HG03469 (cell line): ENCODE measurements around the gene STAT4.

Experiments
- ATAC-seq: cut with Tn5 transposase; IDR thresholded peaks from one replicate; pipeline ENCODE4 v1.9.1; 2021; ENCODE audit warnings: mild to moderate bottlenecking, moderate library complexity, moderate number of reproducible peaks; ENCODE audit not compliant: unreplicated experiment

The STAT4 gene

GRCh38 chr2:191149391-191149790, 1.4 kb downstream of the STAT4 start:
- ATAC-seq: no peak

GRCh38 chr2:191148791-191149190, 2.0 kb downstream of the STAT4 start:
- ATAC-seq: no peak

- ATAC-seq: no peak
Observed at GRCh38 chr2:191148281-191148680, 2.5 kb downstream of the STAT4 start.

- ATAC-seq: no peak
Observed at GRCh38 chr2:191145769-191146471, 4.9 kb downstream of the STAT4 start.

GRCh38 chr2:191144217-191144616, 6.6 kb downstream of the STAT4 start:
- no peak for ATAC-seq

GRCh38 chr2:191143791-191144190, 7.0 kb downstream of the STAT4 start:
- ATAC-seq: no peak

GRCh38 chr2:191128911-191129304, 21.9 kb downstream of the STAT4 start:
- no peak for ATAC-seq

GRCh38 chr2:191128172-191128910, 22.5 kb downstream of the STAT4 start:
- peak; percentile 87 for ATAC-seq

GRCh38 chr2:191127235-191127634, 23.6 kb downstream of the STAT4 start:
- ATAC-seq: no peak

GRCh38 chr2:191126386-191127085, 24.3 kb downstream of the STAT4 start:
- no peak for ATAC-seq

GRCh38 chr2:191125646-191126045, 25.1 kb downstream of the STAT4 start:
- no peak for ATAC-seq

GRCh38 chr2:191122638-191123294, 28.0 kb downstream of the STAT4 start:
- ATAC-seq: peak; percentile 89

- no peak for ATAC-seq
Observed at GRCh38 chr2:191117341-191117740, 33.5 kb downstream of the STAT4 start.

- ATAC-seq: peak; percentile 25
Observed at GRCh38 chr2:191115804-191116203, 35.0 kb downstream of the STAT4 start.

- peak; percentile 57 for ATAC-seq
Observed at GRCh38 chr2:191115391-191115790, 35.4 kb downstream of the STAT4 start.

- ATAC-seq: peak; percentile 67
Observed at GRCh38 chr2:191114403-191114886, 36.3 kb downstream of the STAT4 start.

- ATAC-seq: no peak
Observed at GRCh38 chr2:191113761-191114160, 37.0 kb downstream of the STAT4 start.

- no peak for ATAC-seq
Observed at GRCh38 chr2:191112448-191112901, 38.3 kb downstream of the STAT4 start.

GRCh38 chr2:191109888-191110287, 40.9 kb downstream of the STAT4 start:
- ATAC-seq: no peak

- ATAC-seq: no peak
Observed at GRCh38 chr2:191108331-191108730, 42.5 kb downstream of the STAT4 start.

GRCh38 chr2:191105082-191105481, 45.7 kb downstream of the STAT4 start:
- no peak for ATAC-seq
